ENCODE data around the gene FOXN3.
"Not testable (repeated sequence)": the region's sequence is repeated elsewhere in the genome, so short reads cannot be mapped to it uniquely, and the experiment has no call there.

The FOXN3 gene

GRCh38 chr14:89123851-89124250, 293.2 kb downstream of the FOXN3 start:
- no peak for DNase-seq

- DNase-seq, result no peak
These were observed 293.8 kb downstream of the FOXN3 start for GRCh38 chr14:89123215-89123614.

- DNase-seq, result no peak
These were observed 294.9 kb downstream of the FOXN3 start for GRCh38 chr14:89121968-89122620.

- no peak for DNase-seq
These were observed 300.0 kb downstream of the FOXN3 start for GRCh38 chr14:89117012-89117411.

GRCh38 chr14:89114109-89114508, 302.9 kb downstream of the FOXN3 start:
- no peak for DNase-seq

- DNase-seq, result no peak
These were observed 304.3 kb downstream of the FOXN3 start for GRCh38 chr14:89112720-89113119.

- DNase-seq, result not testable (repeated sequence)
These were observed 305.1 kb downstream of the FOXN3 start for GRCh38 chr14:89111766-89112543.

GRCh38 chr14:89111232-89111631, 305.8 kb downstream of the FOXN3 start:
- not testable (repeated sequence) for DNase-seq

- no peak for DNase-seq
These were observed 306.9 kb downstream of the FOXN3 start for GRCh38 chr14:89110110-89110509.

- DNase-seq, result no peak
These were observed 308.4 kb downstream of the FOXN3 start for GRCh38 chr14:89108608-89109007.

- DNase-seq, result no peak
These were observed 309.4 kb downstream of the FOXN3 start for GRCh38 chr14:89107626-89108025.
